HG02884 (cell line): ENCODE measurements around the gene ACOXL.
"Not testable (repeated sequence)": the region's sequence is repeated elsewhere in the genome, so short reads cannot be mapped to it uniquely, and the experiment has no call there.

ENCODE experiments used
- ATAC-seq: cut with Tn5 transposase; IDR thresholded peaks from one replicate; pipeline ENCODE4 v1.9.1; 2021; ENCODE audit warnings: mild to moderate bottlenecking, moderate library complexity; ENCODE audit not compliant: unreplicated experiment

ACOXL gene

GRCh38 chr2:110959198-110959597 is 226.8 kb downstream of the ACOXL start:
- no peak for ATAC-seq

GRCh38 chr2:110960281-110960680 is 227.9 kb downstream of the ACOXL start:
- ATAC-seq: no peak

GRCh38 chr2:110960954-110961353 is 228.6 kb downstream of the ACOXL start:
- no peak for ATAC-seq

- ATAC-seq: not testable (repeated sequence)
Observed at GRCh38 chr2:110961643-110962042, 229.3 kb downstream of the ACOXL start.

GRCh38 chr2:110969696-110970095 is 237.3 kb downstream of the ACOXL start:
- ATAC-seq: no peak

GRCh38 chr2:110970201-110970600 is 237.8 kb downstream of the ACOXL start:
- no peak for ATAC-seq

- no peak for ATAC-seq
Observed at GRCh38 chr2:110971811-110972210, 239.4 kb downstream of the ACOXL start.

- no peak for ATAC-seq
Observed at GRCh38 chr2:110973262-110973661, 240.9 kb downstream of the ACOXL start.

- no peak for ATAC-seq
Observed at GRCh38 chr2:110977403-110977802, 245.0 kb downstream of the ACOXL start.

GRCh38 chr2:110978148-110978547 is 245.8 kb downstream of the ACOXL start:
- ATAC-seq: no peak

- ATAC-seq: no peak
Observed at GRCh38 chr2:110978756-110979470, 246.5 kb downstream of the ACOXL start.

GRCh38 chr2:110979471-110980338 is 247.3 kb downstream of the ACOXL start:
- ATAC-seq: no peak

- no peak for ATAC-seq
Observed at GRCh38 chr2:110980339-110981062, 248.1 kb downstream of the ACOXL start.

- ATAC-seq: no peak
Observed at GRCh38 chr2:110983133-110983532, 250.8 kb downstream of the ACOXL start.

GRCh38 chr2:110984694-110985490 is 252.5 kb downstream of the ACOXL start:
- ATAC-seq: no peak

GRCh38 chr2:110990440-110990839 is 258.1 kb downstream of the ACOXL start:
- ATAC-seq: no peak

- no peak for ATAC-seq
Observed at GRCh38 chr2:110991911-110992310, 259.5 kb downstream of the ACOXL start.

- ATAC-seq: no peak
Observed at GRCh38 chr2:110992886-110993285, 260.5 kb downstream of the ACOXL start.

- ATAC-seq: no peak
Observed at GRCh38 chr2:110993557-110994231, 261.3 kb downstream of the ACOXL start.
